ENCODE results near the gene PIPOX. TPM values are rescaled to one million over a fixed set of nuclear protein-coding genes. Genes with fewer than 3 reads are reported as not detected.

PIPOX gene
- total and polyA plus RNA-seq, 2 of the 13 experiments (the other 11 are each of a cell fraction or from before 2014, with no cell fraction given): 87.3 to 154 TPM

GRCh38 chr17:29005936-29006511, 36.9 kb upstream of the PIPOX start, which contains the start of gene SEZ6 (continued):
- TF ChIP-seq, protein P1, sequence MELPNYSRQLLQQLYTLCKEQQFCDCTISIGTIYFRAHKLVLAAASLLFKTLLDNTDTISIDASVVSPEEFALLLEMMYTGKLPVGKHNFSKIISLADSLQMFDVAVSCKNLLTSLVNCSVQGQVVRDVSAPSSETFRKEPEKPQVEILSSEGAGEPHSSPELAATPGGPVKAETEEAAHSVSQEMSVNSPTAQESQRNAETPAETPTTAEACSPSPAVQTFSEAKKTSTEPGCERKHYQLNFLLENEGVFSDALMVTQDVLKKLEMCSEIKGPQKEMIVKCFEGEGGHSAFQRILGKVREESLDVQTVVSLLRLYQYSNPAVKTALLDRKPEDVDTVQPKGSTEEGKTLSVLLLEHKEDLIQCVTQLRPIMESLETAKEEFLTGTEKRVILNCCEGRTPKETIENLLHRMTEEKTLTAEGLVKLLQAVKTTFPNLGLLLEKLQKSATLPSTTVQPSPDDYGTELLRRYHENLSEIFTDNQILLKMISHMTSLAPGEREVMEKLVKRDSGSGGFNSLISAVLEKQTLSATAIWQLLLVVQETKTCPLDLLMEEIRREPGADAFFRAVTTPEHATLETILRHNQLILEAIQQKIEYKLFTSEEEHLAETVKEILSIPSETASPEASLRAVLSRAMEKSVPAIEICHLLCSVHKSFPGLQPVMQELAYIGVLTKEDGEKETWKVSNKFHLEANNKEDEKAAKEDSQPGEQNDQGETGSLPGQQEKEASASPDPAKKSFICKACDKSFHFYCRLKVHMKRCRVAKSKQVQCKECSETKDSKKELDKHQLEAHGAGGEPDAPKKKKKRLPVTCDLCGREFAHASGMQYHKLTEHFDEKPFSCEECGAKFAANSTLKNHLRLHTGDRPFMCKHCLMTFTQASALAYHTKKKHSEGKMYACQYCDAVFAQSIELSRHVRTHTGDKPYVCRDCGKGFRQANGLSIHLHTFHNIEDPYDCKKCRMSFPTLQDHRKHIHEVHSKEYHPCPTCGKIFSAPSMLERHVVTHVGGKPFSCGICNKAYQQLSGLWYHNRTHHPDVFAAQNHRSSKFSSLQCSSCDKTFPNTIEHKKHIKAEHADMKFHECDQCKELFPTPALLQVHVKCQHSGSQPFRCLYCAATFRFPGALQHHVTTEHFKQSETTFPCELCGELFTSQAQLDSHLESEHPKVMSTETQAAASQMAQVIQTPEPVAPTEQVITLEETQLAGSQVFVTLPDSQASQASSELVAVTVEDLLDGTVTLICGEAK (IDR thresholded peaks at IDR 0.05): no peak
- TF ChIP-seq, protein P1 (CRISPR knock-in tag; IDR thresholded peaks at IDR 0.05): peak; percentile 57; the same call in 1 of the 2 replicates
- TF ChIP-seq ZNF556 (CRISPR knock-in tag; IDR thresholded peaks at IDR 0.05; ENCODE audit: borderline replicate concordance) (0 out of 2 replicates have a peak, but pooled peaks have one; percentile 71), ZNF430 (CRISPR knock-in tag; IDR thresholded peaks at IDR 0.05) (peak; percentile 95), CCAR2 (optimal IDR thresholded peaks at IDR 0.05; ENCODE audit: low read depth, low read length) (no peak), ZBTB49 (CRISPR knock-in tag; IDR thresholded peaks at IDR 0.05; ENCODE audit: borderline replicate concordance) (peak; percentile 84; the same call in 1 of the 2 replicates), CBX1 (IDR thresholded peaks at IDR 0.05; ENCODE audit: low read depth) (no peak), ZUFSP (CRISPR knock-in tag; IDR thresholded peaks at IDR 0.05; ENCODE audit: borderline replicate concordance) (no peak), KLF11 (CRISPR knock-in tag; IDR thresholded peaks at IDR 0.05) (peak; percentile 94), RFX3 (CRISPR knock-in tag; IDR thresholded peaks at IDR 0.05) (no peak), ZNF691 (CRISPR knock-in tag; IDR thresholded peaks at IDR 0.05; ENCODE audit: borderline replicate concordance, low read depth) (peak; percentile 71; the same call in 1 of the 2 replicates), ZNF570 (CRISPR knock-in tag; IDR thresholded peaks at IDR 0.05; ENCODE audit: borderline replicate concordance) (no peak)
- TF ChIP-seq, protein P2, sequence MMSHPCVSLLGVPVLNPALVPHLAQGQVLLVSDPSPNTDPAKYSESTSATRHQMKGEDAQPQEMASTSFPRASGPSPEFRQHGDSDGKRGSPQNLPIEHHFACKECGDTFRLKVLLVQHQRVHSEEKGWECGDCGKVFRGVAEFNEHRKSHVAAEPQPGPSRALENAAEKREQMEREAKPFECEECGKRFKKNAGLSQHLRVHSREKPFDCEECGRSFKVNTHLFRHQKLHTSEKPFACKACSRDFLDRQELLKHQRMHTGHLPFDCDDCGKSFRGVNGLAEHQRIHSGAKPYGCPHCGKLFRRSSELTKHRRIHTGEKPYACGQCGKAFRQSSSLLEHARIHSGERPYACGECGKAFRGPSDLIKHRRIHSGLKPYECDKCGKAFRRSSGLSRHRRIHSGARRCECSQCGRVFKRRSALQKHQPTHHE (CRISPR knock-in tag; IDR thresholded peaks at IDR 0.05; ENCODE audit: borderline replicate concordance): 0 out of 2 replicates have a peak, but pooled peaks have one; percentile 49
